MG63 (cell line): ENCODE measurements around the gene TRUB2. TPM values are rescaled to one million over a fixed set of nuclear protein-coding genes. Genes with fewer than 3 reads are reported as not detected.

ENCODE experiments used
- DNase-seq: peaks from one replicate; pipeline ENCODE4 v3.0.0-alpha.2; 2020
- H3K27me3 ChIP-seq: fragments of 250-450 bp; sonication (Bioruptor Pico); 2 replicates; pipeline ENCODE4 v1.5.1; 2020; ENCODE audit warnings: mild to moderate bottlenecking, moderate library complexity
- H3K36me3 ChIP-seq: fragments of 250-450 bp; sonication (Bioruptor Pico); 2 replicates; pipeline ENCODE4 v1.5.1; 2020; ENCODE audit warnings: mild to moderate bottlenecking, moderate library complexity
- H3K4me3 ChIP-seq: fragments of 250-450 bp; sonication (Bioruptor Pico); 2 replicates; pipeline ENCODE4 v1.5.1; 2020; ENCODE audit warnings: mild to moderate bottlenecking, moderate library complexity
- H3K9me3 ChIP-seq: fragments of 250-450 bp; sonication (Bioruptor Pico); 2 replicates; pipeline ENCODE4 v1.5.1; 2020; ENCODE audit warnings: mild to moderate bottlenecking, moderate library complexity
- total RNA-seq: library from RNA; depleted of rRNA; stranded (reverse); fragments of >200 nt; shearing (Covaris generic); gene quantifications from 2 replicates; pipeline ENCODE4 v1.2.3, GENCODE V29; 2014; ENCODE audit warnings: low replicate concordance

The TRUB2 gene
- total RNA-seq, 1 experiment from 2014 or later, result 26.9 TPM

DNA sequence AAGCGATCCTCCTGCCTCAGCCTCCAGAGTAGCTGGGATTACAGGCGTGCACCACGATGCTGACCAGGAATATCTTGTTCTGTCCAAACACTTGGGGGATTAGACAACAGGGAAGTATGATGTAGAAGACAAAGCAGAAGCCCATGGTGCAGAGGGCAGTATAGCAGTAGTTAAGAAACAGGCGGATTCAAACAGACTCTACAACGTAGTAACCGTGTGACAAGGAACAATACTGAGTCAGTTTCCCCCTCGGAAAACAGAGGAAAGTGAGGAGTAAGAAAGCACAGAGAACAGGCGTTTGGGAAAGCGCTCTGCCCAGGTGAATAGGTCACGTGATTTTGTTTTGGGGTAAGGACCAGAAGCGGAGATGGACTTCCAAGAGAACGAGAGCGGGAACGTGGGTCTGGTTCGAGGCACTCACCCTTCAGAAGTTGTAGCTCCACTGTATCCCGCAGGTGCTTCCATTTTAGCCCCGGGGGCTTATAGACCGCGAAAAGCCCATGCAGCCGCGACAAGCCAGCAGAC, 306 bp downstream of the TRUB2 start:
- no peaks in the 10 kb centered on the region for H3K9me3 ChIP-seq
- peak overlapping the region; percentile 84 for H3K4me3 ChIP-seq
- H3K36me3 ChIP-seq, result peaks cover 45% of the 10 kb centered on the region
- DNase-seq, result no peak
- no peaks in the 10 kb centered on the region for H3K27me3 ChIP-seq

DNA sequence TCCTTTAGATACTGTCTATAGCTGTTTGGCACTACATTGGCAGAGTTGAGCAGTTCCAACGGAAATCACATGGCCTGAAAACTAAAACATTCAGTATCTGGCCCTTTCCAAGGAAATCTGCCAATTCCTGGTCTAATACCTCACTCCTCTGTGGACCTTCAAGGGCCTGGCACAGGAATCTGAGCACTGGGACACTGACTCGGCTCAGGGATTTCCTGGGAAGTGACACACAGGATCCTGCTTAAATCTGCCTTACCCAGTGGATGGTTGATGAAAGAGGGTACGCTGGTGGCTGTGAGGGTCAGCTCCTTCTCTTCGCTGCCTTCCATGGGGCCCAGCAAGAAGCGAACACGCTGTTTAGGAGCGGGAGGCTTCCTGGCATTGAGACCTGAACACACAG, 904 bp downstream of the TRUB2 start:
- DNase-seq, result no peak
- Histone ChIP-seq H3K9me3 (no peaks in the 10 kb centered on the region), H3K27me3 (no peaks in the 10 kb centered on the region), H3K36me3 (peaks cover 49% of the 10 kb centered on the region), H3K4me3 (peak overlapping the region; percentile 84)

GRCh38 chr9:128317629-128318028, 4.6 kb downstream of the TRUB2 start:
- Histone ChIP-seq H3K36me3 (peaks cover 43% of the 10 kb centered on the region), H3K27me3 (no peaks in the 10 kb centered on the region), H3K9me3 (no peaks in the 10 kb centered on the region), H3K4me3 (no peak overlapping the region)
- DNase-seq, result no peak

DNA sequence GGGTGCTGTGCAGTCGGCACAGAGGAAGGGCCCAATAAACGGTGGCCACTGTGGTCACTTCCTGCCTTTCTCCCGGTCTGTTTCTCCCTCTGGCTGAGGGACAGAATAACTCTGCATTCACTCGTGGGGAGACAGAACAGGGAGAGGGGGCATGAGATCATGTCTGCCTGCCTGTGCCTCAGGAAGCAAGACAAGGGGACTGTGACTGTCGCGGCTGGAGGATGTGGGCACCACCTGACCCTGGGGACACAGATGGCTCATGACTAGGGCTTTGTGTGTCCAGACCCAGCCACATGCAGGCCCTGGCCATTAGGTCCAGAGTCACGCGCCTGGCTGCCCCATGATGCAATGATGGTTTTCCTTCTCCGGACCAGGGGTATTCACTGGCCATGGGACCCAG, 5.8 kb downstream of the TRUB2 start:
- Histone ChIP-seq H3K4me3 (no peak overlapping the region), H3K9me3 (no peaks in the 10 kb centered on the region), H3K27me3 (no peaks in the 10 kb centered on the region), H3K36me3 (peaks cover 42% of the 10 kb centered on the region)
- DNase-seq, result no peak

DNA sequence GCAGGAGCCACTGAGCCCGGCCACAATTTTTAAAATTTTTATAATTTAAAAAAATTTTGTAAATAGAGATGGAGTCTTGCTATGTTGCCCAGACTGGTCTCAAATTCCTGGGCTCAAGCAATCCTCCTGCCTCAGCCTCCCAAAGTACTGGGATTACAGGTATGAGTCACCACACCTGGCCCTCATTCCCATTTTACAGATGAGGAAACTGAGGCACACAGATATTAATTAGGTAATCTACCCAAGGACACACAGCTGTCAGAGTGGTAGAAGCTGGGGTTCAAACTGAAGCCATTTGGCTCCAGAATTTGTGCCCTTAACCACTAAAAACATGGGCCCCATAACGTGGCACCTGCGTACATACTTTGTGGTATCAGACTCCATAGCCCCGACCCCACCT, 7.5 kb downstream of the TRUB2 start:
- no peaks in the 10 kb centered on the region for H3K27me3 ChIP-seq
- H3K9me3 ChIP-seq, result no peaks in the 10 kb centered on the region
- no peak for DNase-seq
- no peak overlapping the region for H3K4me3 ChIP-seq
- H3K36me3 ChIP-seq, result peaks cover 37% of the 10 kb centered on the region

- no peak overlapping the region for H3K4me3 ChIP-seq
- DNase-seq, result no peak
- no peaks in the 10 kb centered on the region for H3K27me3 ChIP-seq
- H3K9me3 ChIP-seq, result no peaks in the 10 kb centered on the region
- peaks cover 24% of the 10 kb centered on the region for H3K36me3 ChIP-seq
These were observed 11.8 kb downstream of the TRUB2 start for GRCh38 chr9:128310461-128310860.

DNA sequence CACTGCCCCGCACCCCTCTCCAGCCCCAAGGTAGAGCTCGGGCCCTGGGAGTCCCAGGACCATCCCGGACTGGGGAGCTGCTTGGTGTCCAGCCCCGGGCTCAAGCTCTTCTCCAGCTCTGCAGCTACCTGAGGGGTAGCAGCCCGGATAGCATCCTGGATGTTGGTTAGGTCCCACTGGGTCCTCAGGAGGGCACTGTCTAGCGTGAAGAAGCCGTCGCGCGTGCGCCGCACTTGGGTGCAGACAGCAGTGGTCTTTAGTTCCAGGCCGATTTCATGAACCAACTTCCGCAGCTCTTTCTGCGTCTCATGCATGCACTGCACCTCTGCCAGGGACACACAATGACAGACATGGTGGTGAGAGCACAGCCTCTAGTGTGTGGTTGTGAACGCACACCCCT, 12.7 kb downstream of the TRUB2 start:
- Histone ChIP-seq H3K27me3 (no peaks in the 10 kb centered on the region), H3K4me3 (no peak overlapping the region), H3K36me3 (peaks cover 17% of the 10 kb centered on the region), H3K9me3 (no peaks in the 10 kb centered on the region)
- DNase-seq, result no peak

DNA sequence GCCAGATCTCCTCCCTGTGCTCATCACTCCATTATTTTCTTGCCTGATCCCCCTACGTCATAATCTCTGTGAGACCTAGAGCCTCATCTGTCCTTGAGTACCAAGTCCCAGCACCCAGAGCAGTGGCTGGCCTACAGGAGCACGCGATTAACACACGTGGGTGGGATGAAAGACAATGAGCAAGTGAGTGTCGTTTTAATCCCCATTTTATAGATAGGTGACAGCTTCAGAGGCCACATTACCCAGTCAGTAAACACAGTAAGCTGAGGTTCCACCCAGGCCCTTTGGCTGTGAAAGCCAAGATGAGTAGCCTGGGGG, 17.3 kb downstream of the TRUB2 start:
- Histone ChIP-seq H3K27me3 (no peaks in the 10 kb centered on the region), H3K9me3 (no peaks in the 10 kb centered on the region), H3K4me3 (no peak overlapping the region), H3K36me3 (peaks cover 10% of the 10 kb centered on the region)
- no peak for DNase-seq

DNA sequence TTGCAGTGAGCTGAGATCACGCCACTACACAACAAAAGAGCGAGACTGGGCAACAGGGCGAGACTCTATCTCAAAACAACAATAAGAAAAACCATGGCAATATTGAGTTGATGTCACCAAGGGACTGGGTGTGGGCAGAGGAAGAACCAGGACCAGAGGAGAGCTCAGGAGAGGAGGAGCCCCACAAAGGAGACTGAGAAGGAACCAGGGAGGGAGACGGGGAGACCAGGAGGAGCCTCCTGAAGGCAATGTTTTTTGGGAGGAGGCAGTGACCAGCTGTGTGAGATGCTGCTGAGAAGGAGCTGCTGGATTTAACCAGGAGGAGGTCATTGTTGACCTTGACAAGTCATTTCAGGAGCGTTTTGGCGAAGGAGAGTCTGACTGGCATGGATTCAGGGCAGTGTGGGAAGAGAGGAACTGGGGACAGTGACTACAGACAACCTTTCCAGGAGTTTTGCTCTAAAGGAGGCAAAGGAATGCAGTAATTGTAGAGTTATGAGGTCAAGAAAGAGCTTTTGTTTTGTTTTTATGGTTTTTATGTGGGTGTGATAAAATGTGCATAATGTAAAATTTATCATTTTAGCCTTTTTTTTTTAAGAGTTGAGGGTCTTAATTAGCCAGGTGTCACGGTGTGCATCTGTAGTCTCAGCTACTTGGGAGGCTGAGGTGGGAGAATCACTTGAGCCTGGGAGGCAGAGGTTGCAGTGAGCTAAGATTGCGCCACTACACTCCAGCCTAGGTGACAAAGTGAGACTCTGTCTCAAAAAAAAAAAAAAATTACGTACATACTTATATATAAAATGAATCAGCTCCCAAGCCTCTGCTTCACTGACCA, 17.9 kb downstream of the TRUB2 start:
- no peaks in the 10 kb centered on the region for H3K9me3 ChIP-seq
- DNase-seq, result no peak
- H3K4me3 ChIP-seq, result no peak overlapping the region
- H3K36me3 ChIP-seq, result peaks cover 4% of the 10 kb centered on the region
- H3K27me3 ChIP-seq, result no peaks in the 10 kb centered on the region

DNA sequence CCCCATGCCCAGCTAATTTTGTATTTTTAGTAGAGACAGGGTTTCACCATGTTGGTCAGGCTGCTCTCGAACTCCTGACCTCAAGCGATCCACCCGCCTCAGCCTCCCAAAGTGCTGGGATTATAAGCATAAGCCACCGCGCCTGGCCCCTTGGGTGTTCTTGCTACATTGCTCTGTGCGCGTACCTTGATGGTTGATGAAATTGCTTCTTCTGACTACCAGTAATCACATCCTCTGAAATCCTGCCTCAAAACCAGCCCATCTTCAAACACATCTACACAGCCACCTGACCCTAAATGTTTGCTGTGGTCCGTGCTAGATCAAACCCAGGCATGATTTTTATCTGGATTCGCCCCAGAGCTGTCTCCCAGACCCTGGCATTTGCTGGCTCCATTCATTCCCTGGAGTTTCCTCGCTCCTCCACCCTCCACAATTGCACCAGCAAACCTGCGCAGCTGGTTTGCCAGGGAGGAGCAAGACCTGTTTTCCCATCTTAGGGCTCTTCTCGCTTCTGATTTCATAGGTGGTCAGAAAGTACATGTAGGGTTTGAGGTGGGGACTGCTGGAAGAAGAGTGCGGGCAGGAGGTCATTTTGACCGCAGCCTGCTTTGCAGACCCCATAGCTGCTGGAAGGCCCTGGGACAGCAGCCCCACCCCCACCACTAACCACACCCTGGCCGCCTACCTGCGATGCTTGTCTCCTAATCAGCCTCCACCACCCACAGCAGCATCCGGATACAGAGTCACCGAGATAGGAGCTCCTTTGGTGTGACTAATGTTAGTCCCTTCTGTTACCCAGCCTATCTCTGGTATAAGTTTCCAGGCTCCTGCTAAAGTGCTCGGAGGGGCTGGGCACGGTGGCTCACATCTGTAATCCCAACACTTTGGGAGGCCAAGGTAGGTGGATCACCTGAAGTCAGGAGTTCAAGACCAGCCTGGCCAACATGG, 23.4 kb downstream of the TRUB2 start:
- H3K27me3 ChIP-seq, result no peaks in the 10 kb centered on the region
- no peak for DNase-seq
- no peak overlapping the region for H3K4me3 ChIP-seq
- H3K9me3 ChIP-seq, result no peaks in the 10 kb centered on the region
- no peaks in the 10 kb centered on the region for H3K36me3 ChIP-seq

DNA sequence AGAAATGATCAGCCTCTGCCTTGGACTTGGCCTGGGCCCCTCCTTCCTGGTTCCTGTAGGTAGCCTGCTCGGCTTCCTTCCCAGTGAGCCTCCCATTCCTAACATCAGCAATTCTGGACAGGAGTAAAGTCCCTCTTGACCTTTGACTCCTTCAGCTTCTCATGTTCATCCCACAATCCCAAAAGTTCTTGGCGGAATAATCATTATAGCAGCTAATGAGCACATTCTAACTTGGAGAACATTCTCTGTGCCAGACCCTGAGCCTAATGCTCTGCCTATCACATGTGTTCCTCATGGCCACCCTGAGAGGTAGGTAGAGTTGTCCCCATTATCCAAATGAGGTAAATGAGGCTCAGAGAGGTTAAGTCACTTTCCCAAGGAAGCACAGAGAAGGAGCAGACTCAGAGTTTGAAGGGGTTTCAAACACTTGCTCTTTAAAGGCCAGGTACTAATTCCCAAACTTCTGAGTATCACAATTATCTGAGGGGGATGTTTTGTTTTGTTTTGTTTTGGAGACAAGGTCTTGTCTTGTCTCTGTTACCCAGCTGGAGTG, 24.9 kb downstream of the TRUB2 start:
- H3K4me3 ChIP-seq, result no peak overlapping the region
- DNase-seq, result no peak
- no peaks in the 10 kb centered on the region for H3K36me3 ChIP-seq
- H3K9me3 ChIP-seq, result no peaks in the 10 kb centered on the region
- H3K27me3 ChIP-seq, result no peaks in the 10 kb centered on the region

- no peak for DNase-seq
- Histone ChIP-seq H3K4me3 (no peak overlapping the region), H3K9me3 (no peaks in the 10 kb centered on the region), H3K36me3 (no peaks in the 10 kb centered on the region), H3K27me3 (no peaks in the 10 kb centered on the region)
These were observed 25.7 kb downstream of the TRUB2 start for GRCh38 chr9:128296340-128297220.

- DNase-seq, result no peak
- Histone ChIP-seq H3K4me3 (no peak overlapping the region), H3K27me3 (no peaks in the 10 kb centered on the region), H3K9me3 (no peaks in the 10 kb centered on the region), H3K36me3 (no peaks in the 10 kb centered on the region)
These were observed 28.1 kb downstream of the TRUB2 start for GRCh38 chr9:128294142-128294541.

DNA sequence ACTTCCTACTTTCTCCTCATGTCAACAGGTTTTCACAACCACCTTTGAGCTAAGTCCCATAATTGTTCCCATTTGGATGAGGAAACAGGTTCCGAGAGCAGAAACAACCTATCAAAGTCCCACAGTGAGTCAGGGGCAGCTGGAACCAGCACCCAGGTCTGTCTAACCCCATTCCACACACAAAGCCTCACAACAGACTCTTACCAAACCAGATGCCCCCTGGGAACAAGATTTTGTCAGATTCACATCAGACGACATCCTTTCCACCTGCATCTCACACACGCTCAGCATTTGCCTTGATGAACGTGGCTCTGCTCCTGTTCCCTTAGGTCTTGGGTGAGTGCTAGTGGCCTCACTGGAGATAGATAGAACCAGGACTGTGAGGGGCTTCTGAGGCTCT, 29.2 kb downstream of the TRUB2 start:
- Histone ChIP-seq H3K4me3 (no peak overlapping the region), H3K9me3 (no peaks in the 10 kb centered on the region), H3K36me3 (no peaks in the 10 kb centered on the region), H3K27me3 (no peaks in the 10 kb centered on the region)
- no peak for DNase-seq

DNA sequence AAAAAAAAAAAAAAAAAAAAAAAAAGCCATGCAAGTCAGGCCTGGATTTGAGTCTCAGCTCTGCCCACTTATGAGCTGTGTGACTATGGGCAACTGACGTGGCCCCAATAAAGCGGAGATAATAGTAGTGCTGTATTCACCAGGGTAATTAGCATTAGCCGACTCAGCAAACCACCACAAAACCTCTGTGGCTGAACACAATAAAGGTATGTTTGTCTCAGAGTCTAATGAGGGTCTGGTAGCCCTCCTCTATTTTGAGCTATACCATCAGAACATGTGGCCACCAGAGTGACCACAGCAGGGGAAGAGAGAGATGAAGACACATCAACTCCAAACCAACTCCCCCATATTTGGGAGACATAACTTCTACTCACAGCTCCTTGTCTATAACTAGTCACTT, 30.2 kb downstream of the TRUB2 start:
- Histone ChIP-seq H3K4me3 (no peak overlapping the region), H3K9me3 (no peaks in the 10 kb centered on the region), H3K36me3 (no peaks in the 10 kb centered on the region), H3K27me3 (no peaks in the 10 kb centered on the region)
- DNase-seq, result no peak

DNA sequence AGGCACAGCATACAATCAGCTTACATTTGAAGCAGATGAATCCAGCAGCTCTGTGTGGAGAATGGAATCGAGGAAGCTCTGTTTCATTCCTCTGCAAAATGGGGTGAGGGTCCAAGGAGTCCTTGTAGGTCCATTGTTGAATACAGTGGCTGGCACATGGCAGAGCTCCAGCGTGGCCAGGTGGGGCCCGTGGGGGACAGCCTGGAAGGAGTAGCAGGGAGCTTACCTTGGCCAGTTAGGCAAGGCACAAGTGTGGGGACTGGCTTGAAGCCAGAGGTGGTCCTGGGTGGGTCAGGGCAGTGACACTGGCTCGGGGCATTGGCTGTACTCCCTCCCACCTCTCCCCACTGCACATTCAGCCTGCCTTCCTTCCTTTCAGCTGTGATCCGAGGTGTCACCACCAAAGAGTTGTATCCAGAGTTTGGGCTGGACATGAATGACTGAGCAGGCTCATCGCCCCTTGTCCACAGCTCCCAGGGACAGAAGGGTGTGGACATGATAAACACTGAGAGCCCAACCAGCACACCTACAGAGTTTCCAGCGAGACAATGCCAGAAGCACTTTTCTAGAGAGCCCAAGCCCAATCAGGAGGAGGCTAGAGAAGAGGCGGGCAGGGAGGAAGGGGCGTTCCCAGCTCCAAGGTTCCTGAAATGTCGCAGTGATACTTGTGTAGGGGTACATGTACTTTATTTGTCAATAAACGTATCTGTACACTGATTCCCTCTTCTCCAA, 33.8 kb downstream of the TRUB2 start:
- Histone ChIP-seq H3K27me3 (no peaks in the 10 kb centered on the region), H3K4me3 (no peak overlapping the region), H3K9me3 (no peaks in the 10 kb centered on the region), H3K36me3 (no peaks in the 10 kb centered on the region)
- no peak for DNase-seq
